HG03280 (cell line): ENCODE data around the gene PHACTR2.

Source experiments
- ATAC-seq: cut with Tn5 transposase; IDR thresholded peaks from one replicate; pipeline ENCODE4 v1.9.1; 2021; ENCODE audit warnings: mild to moderate bottlenecking, moderate library complexity; ENCODE audit not compliant: unreplicated experiment

PHACTR2 gene

DNA sequence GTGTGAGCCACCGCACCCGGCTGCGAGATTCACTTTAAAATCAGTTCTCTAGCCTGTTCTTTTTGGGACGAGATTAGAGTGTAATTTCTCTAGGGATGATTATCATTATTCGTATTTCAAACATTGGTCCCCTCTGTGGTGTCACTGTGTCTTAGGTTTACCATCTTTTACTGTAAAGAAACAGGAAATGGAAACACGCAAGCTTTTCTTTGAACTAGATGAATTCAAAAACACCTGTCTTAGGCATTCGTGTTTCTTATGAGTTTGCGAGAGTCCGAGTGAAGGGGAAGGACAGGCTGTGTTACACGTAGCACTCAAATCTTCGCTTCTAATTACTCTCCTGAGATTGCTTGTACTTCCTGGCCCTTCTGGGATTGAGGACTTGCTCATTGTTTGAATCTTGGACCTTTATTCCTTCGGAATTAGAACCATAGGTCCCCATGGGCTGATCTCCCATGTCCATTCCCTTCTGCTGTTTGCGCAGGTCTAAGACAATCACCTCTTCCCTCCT lies 61.6 kb downstream of the PHACTR2 start:
- ATAC-seq, result no peak

DNA sequence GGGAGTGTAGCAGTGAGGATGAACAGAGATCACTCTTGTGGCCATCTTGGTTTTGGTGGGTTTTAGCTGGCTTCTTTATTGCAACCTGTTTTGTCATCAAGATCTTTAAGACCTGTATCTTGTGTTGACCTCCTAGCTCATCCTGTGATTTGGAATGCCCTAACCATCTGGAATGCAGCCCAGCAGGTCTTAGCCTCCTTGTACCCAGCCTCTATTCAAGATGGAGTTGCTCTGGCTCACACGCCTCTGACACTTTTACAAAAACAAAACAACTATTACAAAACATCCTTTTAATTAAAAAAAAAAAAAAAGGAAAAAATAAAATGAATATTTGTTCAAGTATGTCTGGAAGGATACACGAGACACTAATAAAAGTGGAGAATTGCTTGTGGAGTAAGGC lies 62.4 kb downstream of the PHACTR2 start:
- ATAC-seq, result no peak

DNA sequence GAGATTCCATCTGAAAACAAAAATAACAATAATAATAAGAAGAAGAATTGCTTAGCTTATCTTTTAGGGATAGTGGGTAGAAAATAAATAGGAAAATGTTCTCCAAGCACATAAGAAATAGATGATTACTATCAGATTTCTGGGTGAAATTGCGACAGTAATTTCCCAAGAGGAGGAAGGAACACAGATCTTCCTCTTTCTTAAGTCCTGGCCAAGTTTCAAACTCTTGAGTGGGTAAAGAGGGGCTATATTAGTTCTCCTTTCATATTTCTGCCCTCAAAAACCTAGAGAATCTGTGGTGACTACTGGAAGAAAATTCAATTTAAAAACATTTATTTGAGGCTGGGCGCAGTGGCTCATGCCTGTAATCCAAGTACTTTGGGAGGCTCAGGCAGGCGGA lies 63.7 kb downstream of the PHACTR2 start:
- no peak for ATAC-seq

DNA sequence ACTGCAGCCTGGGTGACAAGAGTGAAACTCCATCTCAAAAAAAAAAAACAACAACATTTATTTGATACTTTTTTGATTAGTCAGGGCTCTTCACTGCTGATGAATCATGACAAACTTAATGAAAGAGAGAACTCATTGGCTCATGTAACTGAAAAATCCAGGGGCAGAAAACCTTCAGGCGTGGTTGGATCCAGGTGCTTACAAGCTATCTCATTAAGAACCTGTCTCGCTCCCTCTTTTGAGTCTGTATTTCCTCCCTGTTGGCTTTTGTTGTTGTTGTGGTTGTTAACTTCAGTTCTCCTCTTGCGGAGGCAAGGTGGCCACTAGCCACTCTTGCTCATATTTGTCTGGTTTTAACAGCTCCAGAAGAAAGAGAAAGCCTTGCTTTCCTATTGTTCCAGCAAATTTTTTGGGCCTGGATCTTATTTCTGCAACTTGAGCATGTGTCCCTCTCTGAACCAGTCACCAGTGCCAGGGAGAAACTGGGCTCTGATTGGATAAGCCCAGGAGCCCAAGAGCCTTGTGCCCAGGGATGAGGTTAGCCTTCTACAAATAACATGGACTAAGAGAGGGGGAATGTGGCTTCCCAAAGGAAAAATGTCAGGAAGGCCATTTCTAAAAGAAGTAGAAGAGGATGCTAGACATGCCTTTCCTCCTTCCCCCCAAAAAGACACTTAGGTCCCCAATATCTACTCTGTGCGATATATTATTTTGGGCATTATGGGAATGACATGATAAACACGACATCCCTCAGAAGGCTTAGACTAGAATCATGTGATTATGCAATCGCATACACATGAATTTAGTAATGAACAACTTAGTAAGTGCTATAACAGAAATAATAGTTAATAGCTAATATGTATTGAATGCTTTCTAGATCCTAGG lies 64.5 kb downstream of the PHACTR2 start:
- ATAC-seq, result no peak

DNA sequence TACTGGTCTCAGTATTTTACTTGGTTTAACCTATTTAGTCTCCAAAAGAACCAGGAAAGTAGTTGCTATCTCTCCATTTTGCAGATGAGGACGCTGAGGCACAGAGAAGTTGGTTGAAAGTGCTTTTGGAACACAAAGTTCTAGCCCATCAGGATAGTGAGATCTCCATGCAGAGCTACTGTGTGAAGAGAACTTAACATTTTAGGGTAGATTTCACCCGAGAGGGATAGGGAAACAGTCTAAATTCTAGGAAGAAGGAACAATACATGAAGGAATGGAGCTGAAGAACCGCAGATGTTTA lies 65.1 kb downstream of the PHACTR2 start:
- ATAC-seq, result no peak

DNA sequence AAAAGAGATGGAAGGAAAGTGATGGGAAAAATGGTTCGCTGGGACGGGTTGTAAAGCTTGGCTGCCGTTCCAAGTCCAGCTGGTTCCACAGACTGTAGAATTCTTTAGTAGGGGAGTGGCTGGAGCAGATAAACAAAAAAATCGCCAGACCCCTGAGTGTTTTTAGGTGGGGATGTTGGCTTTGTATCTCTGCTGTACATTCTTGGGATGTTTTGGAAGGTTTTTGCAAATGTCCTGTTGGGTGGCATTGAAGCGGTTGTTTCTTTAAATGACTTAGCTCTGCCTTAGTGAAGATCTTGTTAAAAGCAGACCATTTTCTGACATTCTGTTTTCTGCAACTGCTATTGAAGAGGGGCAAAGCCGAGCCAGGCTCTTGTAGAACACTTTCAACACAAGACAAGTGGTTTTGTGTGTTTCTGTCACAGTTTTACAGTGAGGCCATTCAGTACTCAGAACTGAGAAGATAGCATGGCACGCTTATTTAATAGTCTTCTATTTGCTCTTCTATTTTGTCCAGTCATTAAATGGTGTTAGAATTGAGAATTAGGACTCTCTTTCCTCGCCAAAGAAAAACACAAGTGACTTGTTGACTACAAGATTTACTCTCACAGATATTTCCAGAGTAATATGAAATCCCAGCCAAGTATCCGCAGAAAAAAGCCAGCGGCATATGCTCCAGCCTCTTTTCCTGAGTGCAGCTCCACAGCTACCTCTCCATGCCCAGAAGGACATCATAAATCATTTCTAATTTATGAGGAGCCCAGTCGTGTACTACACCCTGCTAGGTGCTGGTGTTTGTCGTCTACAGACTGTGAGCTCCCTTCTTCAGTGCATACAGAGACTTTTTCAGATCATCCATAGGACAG lies 65.8 kb downstream of the PHACTR2 start:
- no peak for ATAC-seq

DNA sequence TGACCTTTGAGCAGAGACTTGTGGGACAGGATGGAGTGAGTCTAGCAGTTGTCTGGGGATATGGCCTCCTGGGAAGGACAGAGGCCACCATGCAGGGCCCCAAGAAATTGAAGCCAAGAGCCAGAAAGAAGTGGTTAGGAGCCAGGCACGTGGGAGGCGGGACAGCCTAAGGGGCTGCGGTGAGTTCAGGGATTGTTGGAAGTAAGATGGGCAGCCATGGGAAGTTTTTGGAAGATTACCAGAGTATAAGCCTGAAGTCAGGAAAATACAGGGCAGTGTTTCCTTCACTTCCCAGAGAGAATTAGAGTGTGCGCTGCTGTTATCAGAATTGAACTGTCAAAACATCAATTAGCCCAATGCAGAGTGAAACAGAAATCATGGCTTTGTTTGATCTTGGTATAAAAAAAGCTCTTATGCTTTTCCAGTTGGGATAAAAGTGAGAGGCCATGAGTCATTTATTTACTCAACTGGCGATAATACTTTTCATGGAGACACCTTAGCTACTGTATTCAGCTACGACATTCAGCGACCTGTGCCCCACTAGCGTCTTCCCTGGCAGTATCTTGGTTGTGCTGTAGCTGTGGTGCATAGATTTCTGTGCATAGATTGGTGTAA lies 66.9 kb downstream of the PHACTR2 start:
- no peak for ATAC-seq

DNA sequence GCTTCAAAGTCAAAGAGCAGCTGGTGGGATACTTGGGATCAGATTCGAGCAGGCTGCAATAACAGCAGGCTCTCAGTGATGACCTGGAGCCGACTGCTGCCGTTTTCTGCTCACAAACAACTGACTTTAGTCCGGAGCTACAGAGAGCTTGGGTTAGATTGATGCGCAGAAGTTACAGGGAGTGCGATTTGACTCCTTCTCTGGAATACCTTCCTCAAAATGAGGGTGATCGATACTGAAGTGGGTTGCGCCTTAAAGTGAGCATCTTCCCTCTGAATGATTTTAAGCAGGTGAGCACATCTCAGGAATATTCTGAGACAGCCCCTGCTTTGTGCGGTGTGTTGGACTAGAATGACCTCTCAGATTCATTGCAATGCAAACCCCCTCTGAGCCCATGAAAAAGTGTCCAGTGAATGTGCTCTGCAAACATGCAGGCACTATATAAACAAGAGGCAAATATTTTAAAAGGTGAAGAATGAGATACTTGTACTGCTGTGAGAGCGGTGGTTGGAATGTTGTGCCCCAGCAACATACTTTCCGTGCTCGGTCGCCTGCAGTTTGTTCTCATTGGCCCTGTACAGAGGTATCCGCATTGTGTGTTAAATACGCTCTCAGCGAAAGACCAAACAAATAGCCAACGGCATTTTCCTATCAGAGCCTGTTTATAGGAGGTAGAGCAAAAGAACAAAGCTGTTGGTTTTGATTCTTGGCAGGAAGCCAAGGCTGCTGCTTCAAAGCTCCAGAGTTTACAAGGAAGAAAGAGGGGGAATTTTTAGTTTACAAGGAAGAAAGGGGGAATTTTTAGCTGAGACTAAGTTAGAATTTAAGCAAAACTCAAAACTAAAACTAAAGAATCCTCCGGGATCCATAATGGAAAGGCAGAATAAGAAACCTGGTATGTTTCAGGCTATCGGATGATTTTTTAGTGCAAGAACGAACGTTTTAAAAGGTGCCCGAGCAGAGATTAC lies 67.7 kb downstream of the PHACTR2 start:
- no peak for ATAC-seq

DNA sequence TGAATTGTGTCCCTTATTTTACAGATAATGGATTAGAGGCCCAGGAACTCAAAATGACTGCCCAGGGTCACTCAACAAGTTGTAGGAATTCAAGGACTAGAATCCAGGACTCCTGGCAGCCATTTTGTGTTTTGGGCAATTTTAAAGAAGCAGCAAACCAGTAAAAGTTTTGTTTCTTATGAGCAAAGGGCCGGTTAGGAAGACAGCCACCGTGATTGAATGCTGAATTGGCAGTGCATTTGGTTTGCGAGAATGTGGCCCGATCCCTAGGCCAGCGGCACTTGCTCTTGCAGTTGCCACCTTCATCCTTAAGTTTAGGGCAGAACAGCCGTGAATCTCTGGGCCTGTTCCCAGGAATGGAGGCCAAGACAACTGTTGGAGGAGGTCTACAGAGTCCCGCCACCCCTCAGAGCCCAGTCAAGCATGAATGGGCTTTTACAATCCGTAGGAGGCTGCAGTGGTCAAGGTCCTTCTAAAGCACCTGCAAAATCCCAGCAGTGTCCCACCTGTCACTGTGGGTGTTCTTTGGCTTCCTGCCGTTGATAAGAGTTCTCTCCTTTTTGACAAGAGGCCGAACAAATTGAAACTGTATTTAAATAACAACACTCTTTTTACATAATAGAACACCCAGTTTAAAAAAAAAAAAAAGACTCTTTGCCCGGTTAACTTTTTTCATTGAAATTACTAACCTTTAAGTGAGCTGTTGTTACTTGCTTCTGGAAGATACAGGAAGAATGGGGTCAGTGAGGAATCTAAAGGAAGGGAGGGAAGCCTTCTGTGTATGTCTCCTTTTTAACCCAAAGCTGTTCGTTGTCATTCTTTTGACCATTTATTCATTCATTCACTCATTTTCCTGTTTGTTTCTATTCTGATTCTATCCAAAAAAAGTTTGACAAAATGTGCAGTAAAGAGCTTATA lies 68.7 kb downstream of the PHACTR2 start:
- no peak for ATAC-seq

DNA sequence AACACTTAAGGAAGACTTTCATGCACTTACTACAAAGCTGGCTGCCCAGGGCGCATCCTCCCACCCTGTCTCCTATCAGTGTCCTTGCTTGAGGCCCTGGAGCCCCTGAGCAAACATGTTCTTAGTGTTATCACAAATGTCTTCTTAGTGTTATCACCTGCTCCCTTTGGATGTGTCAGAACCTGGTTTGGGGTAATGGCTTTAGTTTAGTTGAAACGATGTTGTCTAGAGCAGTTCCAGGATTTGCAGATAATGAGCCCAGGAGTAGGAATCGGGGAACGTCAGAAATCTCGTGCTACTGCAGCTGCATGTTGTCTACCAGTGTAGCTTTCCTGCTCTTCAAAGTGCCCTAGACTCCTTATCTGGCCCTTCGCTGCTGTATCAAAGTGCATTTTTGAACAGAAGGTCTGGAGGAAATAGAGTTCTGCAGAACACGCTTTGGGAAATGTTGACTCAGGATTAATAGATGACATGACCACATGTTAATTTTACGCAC lies 69.6 kb downstream of the PHACTR2 start:
- ATAC-seq, result no peak

DNA sequence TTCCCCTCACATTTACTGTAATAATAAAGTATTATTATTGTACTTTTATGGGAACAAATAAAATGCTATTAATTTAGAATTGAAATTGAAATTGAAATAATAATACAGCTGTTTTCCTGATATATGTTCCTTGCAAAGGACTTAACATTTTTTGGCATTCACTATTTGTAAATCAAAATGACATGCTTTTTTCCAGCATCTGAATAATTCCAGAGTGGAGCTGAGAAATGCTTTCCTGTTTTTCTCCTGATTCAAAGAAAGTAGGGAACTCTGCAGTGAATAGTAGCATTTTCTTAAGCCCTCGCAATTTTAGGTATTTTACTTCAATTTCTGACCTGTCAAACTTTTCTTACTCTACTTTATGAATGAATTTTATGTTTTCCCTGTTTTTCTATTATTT lies 72.1 kb downstream of the PHACTR2 start:
- ATAC-seq, result no peak

DNA sequence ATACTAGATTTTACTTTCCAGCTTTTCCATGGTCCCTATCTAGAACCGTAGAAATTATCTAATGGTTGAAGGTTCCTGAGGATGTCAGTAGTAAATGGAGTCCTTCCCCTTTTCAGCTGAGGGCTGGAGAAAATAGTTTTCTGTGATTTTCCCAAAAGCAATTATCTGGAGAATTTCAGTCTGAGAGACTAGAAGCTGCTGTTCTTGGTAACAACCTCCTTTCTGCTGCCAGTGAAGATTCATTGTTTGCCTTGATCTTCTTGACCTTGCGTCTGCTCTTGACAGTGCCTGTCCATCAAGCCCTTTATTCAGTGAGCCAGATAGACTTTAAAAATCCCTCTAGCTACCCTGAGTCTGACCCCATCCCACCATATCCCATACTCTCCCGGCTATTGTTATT lies 73.1 kb downstream of the PHACTR2 start:
- no peak for ATAC-seq

DNA sequence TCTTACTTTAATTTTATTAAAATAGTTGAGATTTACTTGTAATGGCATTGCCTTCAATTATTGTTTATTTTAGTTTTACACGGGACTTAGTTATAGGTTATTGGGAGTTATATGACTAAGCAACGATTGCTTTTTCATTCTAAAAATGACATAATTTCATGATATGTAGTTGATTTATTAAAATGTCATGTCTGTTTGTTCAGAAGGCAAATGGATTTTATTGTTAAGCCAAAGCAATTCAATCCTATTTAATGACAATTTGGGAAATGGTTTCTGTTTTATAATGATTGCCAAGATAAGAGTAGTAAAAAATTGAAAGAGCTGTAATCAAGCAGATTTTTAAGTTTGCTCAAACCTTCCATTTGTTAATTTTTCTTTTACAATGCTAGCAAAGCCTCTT lies 74.7 kb downstream of the PHACTR2 start:
- ATAC-seq, result no peak

DNA sequence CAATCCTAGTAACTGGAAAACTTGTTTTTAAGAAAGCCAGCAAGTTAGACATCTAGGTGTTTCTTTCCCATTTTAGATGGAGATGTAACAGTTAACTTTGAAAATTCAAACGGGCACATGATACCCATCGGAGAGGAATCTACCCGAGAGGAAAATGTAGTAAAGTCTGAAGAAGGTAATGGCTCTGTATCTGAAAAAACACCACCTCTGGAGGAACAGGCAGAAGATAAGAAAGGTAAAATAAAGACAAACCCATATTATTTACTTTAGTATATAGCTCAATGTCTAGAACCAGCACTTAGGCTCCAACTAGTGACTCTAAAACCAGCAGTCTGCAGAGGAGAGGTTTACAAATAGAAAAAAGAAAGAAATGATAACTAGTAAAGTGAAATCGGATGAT lies 75.9 kb downstream of the PHACTR2 start:
- no peak for ATAC-seq

DNA sequence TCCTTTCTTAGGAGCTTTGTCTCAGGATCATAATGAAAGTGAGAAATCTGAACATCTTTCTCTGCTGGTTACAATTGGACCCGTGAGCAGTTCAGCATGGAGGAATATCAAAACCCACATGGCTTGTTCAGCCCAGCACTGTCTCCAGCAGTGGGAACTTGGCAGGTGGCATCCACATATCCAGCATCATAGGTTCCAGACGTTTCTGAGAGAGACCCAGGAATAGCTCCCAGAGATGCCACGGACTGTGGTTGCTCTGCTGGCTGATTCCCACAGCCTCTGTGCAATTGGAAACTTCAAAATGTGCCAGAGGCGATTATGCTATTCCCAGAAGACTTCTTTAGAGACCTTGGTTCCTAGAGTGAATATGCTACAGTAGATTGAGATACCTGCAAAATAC lies 76.4 kb downstream of the PHACTR2 start:
- ATAC-seq, result no peak

DNA sequence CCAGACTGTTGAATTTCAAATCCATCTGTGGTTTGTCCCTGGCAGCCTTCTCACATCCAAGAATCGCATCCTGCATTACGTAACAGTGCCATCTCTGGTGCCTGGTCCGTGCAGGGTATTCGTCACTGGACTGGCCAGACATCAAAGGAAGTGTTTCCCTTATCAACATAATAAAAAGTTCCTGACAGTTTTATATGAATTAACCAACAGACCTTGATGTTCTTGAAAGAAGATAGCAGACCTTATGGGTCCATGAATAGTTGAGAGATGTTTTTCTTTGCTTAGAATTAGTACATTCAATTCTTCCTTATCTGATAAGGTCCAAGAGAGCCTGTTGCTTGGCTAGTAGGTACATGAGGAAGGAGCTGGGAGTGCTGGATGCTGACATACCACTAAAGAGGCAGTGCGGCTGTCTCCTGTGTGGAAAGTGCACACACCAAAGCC lies 77.6 kb downstream of the PHACTR2 start:
- no peak for ATAC-seq

DNA sequence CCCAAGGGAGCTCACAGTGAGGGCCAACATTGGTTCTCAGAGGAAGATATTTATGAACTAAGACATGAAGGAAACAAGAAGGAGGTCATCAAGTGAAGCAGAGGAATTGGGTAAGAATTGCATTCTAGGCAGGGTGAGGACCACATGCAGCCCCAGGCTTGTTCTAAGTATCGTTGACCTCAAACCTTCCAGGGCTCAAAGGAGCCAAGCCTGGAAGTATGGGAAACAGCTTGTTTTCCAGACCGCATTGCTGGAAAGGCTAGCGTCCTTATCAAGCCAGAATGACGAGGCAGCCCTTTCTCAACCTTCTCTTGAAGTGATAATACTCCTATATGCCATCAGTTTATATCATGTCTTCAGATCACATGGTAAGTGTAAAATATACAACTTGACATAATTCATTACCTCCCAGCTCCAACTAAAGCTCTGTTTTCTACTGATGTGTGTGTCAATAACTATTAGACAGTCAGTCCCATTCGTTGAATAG lies 79.6 kb downstream of the PHACTR2 start:
- no peak for ATAC-seq

DNA sequence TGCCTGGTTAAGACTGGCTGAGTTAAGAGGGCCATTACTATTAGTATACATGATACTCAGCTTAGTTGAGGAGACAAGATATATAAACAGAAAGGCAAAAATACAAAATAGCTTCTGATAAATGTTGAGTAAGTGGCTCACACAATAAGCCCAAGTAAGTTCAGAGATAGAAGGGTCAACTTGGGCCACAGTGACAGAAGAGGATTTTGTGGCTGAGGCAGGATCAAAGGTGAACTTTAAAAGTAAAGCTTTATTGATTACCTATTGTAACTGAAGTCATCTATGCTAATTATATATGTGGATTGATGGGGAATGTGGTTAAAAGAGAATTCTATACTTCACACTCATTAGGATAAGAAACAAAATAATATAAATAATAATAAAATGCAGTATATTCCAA lies 80.8 kb downstream of the PHACTR2 start:
- ATAC-seq, result no peak

DNA sequence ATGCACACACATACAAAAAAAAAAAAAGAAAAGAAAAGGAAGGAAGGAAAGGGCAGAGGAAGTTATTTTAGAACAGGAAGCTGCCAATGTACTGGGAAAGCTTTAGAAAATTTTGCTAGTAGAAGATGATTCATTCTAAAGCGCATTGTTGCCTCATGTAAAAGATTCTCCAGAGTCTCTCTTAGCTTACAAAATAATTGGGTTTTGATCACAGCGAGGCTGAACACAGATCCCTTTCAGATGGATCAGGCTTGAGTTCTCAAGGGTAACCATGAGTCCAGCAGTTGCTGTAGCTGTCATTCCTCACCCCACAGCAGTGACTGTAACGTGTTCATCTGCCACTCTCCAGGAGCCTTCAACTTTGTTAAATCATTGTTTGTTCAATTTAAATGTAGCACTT lies 81.9 kb downstream of the PHACTR2 start:
- no peak for ATAC-seq
